GM20000 (cell line): ENCODE measurements around the gene SYCN.

Experiments used
- DNase-seq: peaks from one replicate; pipeline ENCODE4 v3.0.0; 2012; ENCODE audit warnings: low spot score
- CTCF ChIP-seq: IDR thresholded peaks from 2 replicates; pipeline ENCODE4 v1.5.1; 2012; ENCODE audit warnings: mild to moderate bottlenecking, control low read depth; ENCODE audit errors: extremely low read depth, missing control alignments

SYCN gene

GRCh38 chr19:39156326-39157230, 47.5 kb downstream of the SYCN start:
- DNase-seq = no peak
- TF ChIP-seq CTCF = no peak

- TF ChIP-seq CTCF = no peak
- DNase-seq = no peak
Observed at GRCh38 chr19:39155741-39156140, 48.3 kb downstream of the SYCN start.

- no peak for TF ChIP-seq CTCF
- DNase-seq = no peak
Observed at GRCh38 chr19:39155114-39155700, 48.9 kb downstream of the SYCN start.

GRCh38 chr19:39154629-39155100, 49.4 kb downstream of the SYCN start:
- no peak for TF ChIP-seq CTCF
- no peak for DNase-seq

GRCh38 chr19:39154100-39154628, 49.9 kb downstream of the SYCN start:
- no peak for DNase-seq
- no peak for TF ChIP-seq CTCF
